PFSK-1 (cell line): ENCODE results near the gene TYMP.

ENCODE experiments used
- REST ChIP-seq, 2 experiments: IDR thresholded peaks; 2 replicates each; pipeline versions ENCODE4 v1.6.1 to v1.8.0; 2011 to 2012; ENCODE audit warnings: low read depth in 2 of 2, low read length in 2 of 2, control low read depth in 1 of 2, inconsistent platforms in 1 of 2, mild to moderate bottlenecking in 1 of 2, moderate library complexity in 1 of 2; ENCODE audit not compliant: insufficient read depth in 1 of 2
- SIN3A ChIP-seq: IDR thresholded peaks from 2 replicates; pipeline ENCODE4 v1.6.1; 2012; ENCODE audit warnings: mild to moderate bottlenecking, low read length, moderate library complexity, borderline replicate concordance; ENCODE audit not compliant: insufficient read depth
- TAF1 ChIP-seq: IDR thresholded peaks from 2 replicates; pipeline ENCODE4 v1.6.1; 2012; ENCODE audit warnings: low read length, control low read depth, borderline replicate concordance; ENCODE audit not compliant: insufficient read depth

DNA sequence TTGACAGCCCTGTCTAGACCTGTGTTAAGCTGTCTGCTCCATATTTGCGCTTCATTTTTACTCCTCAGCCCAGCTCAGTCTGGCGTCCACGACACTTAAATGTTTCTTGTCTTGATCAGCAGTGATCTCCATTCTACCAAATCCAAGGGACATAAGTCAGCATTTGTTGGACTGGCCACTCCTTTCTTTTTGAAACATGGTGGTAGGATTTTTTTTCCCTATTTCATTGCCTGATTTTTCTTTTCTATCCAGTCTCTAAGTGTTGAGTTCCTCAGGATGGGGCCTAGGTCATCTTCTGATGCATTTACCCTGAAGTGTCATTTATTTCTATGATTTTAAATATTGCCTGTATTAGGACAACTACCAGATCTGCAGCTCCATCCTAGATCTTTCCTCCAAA is 20.9 kb downstream of the TYMP start:
- TF ChIP-seq SIN3A = no peak
- TF ChIP-seq REST (IDR thresholded peaks at IDR 0.05; ENCODE audit: insufficient read depth in 1 of 2, low read depth in 2 of 2, low read length in 2 of 2) = no peak
- no peak for TF ChIP-seq TAF1
